Left lung (tissue), 10 donors: ENCODE measurements around the gene TRMT61A. TPM values are rescaled to one million over a fixed set of nuclear protein-coding genes. Genes with fewer than 3 reads are reported as not detected.
A peak's percentile ranks its signal among the peaks of the same experiment; 100 is the strongest.

Source experiments
- ATAC-seq: fragments of 200-7000 bp; cut with Tn5 transposase; one replicate; pipeline ENCODE4 v1.9.1; 2020; ENCODE audit warnings: moderate library complexity
- DNase-seq, 4 donors: peaks; one replicate each; pipeline ENCODE4 v3.0.0-alpha.2; 2013 to 2020
- H3K27ac ChIP-seq, 2 donors: fragments of 200-600 bp; sonication (generic) in 1 of 2; one replicate each; pipeline versions ENCODE4 v1.5.0 to v1.8.0; 2020 to 2021
- H3K27me3 ChIP-seq, 2 donors: fragments of 200-600 bp; sonication (generic) in 1 of 2; one replicate each; pipeline versions ENCODE4 v1.5.0 to v1.8.0; 2020 to 2021
- H3K36me3 ChIP-seq, 2 donors: fragments of 200-600 bp; sonication (generic) in 1 of 2; one replicate each; pipeline versions ENCODE4 v1.5.0 to v1.8.0; 2020 to 2021
- H3K4me1 ChIP-seq, 2 donors: fragments of 200-600 bp; one replicate each; pipeline ENCODE4 v1.8.0; 2021
- H3K4me3 ChIP-seq, 2 donors: fragments of 200-600 bp; sonication (generic) in 1 of 2; one replicate each; pipeline versions ENCODE4 v1.5.0 to v1.8.0; 2020 to 2021; ENCODE audit warnings: mild to moderate bottlenecking in 1 of 2
- H3K9me3 ChIP-seq, 2 donors: fragments of 200-600 bp; sonication (generic) in 1 of 2; one replicate each; pipeline versions ENCODE4 v1.5.0 to v1.8.0; 2020 to 2021
- CTCF ChIP-seq, 2 donors: fragments of 200-600 bp; sonication (generic) in 1 of 2; IDR thresholded peaks; one replicate each; pipeline versions ENCODE4 v1.5.0 to v1.8.0; 2021; ENCODE audit warnings: antibody characterized with exemption in 2 of 2
- intact Hi-C, 2 donors: fragments of 100-400 bp; cut with DNase I; formaldehyde crosslinking; loops; one replicate each; pipeline versions ENCODE4 v1.11.2 to v1.14.2; 2022
- polyA plus RNA-seq, 6 donors: library from polyadenylated mRNA; unstranded; fragments of 120-200 nt; gene quantifications; one replicate each; pipeline ENCODE4 v1.2.1, GENCODE V29; 2013; ENCODE audit not compliant: insufficient read length in 6 of 6
- total RNA-seq, 2 donors: library from RNA; stranded (reverse); fragmentation: NEBNext Ultra II Directional; extraction: Animal tissue kit (Norgen Biotek cat#: 25700); gene quantifications; one replicate each; pipeline ENCODE4 v1.2.1, GENCODE V29; 2021
- donor health status: DM: no; HTN: yes; CAD: no.
- donor health status: DM: no; HTN: no; CAD: no.

Gene TRMT61A
- total and polyA plus RNA-seq, 8 donors, result 6.0 to 12.6 (median 7.9) TPM

GRCh38 chr14:103556946-103557758 lies 28.2 kb downstream of the TRMT61A start:
- peaks cover 11 to 53% of the 10 kb centered on the region in 2 donors for H3K4me1 ChIP-seq
- H3K9me3 ChIP-seq, result no peaks in the 10 kb centered on the region
- no peak for ATAC-seq
- H3K36me3 ChIP-seq, result peaks cover 0 to 38% of the 10 kb centered on the region in 2 donors
- no peak overlapping the region for H3K4me3 ChIP-seq
- no peak overlapping the region for H3K27ac ChIP-seq
- TF ChIP-seq CTCF (IDR thresholded peaks at IDR 0.05), result no peak
- intact Hi-C loops, result no loop called here
- H3K27me3 ChIP-seq, result no peaks in the 10 kb centered on the region
- peak in 1 of 4 donors; percentile 43 for DNase-seq

GRCh38 chr14:103558071-103558882 lies 29.3 kb downstream of the TRMT61A start:
- ATAC-seq (no peak), DNase-seq (peak in 1 of 4 donors; percentile 31)
- no peaks in the 10 kb centered on the region for H3K27me3 ChIP-seq
- intact Hi-C loops, result no loop called here
- no peaks in the 10 kb centered on the region for H3K9me3 ChIP-seq
- no peak overlapping the region for H3K4me3 ChIP-seq
- peaks cover 0 to 38% of the 10 kb centered on the region in 2 donors for H3K36me3 ChIP-seq
- H3K27ac ChIP-seq, result no peak overlapping the region
- peaks cover 8 to 46% of the 10 kb centered on the region in 2 donors for H3K4me1 ChIP-seq
- no peak for TF ChIP-seq CTCF (IDR thresholded peaks at IDR 0.05)

GRCh38 chr14:103559766-103560165 lies 30.8 kb downstream of the TRMT61A start:
- no peak for ATAC-seq
- H3K27me3 ChIP-seq, result no peaks in the 10 kb centered on the region
- DNase-seq, result no peak
- no peak overlapping the region for H3K27ac ChIP-seq
- no peak for TF ChIP-seq CTCF (IDR thresholded peaks at IDR 0.05)
- peaks cover 17 to 60% of the 10 kb centered on the region in 2 donors for H3K4me1 ChIP-seq
- no peaks in the 10 kb centered on the region for H3K9me3 ChIP-seq
- intact Hi-C loops, result no loop called here
- H3K36me3 ChIP-seq, result peaks cover 0 to 35% of the 10 kb centered on the region in 2 donors
- no peak overlapping the region for H3K4me3 ChIP-seq

GRCh38 chr14:103560691-103561090 lies 31.7 kb downstream of the TRMT61A start:
- H3K27me3 ChIP-seq, result no peaks in the 10 kb centered on the region
- peak overlapping the region in 1 of 2 donors; percentile 97 for H3K27ac ChIP-seq
- ATAC-seq (no peak), DNase-seq (no peak)
- no peaks in the 10 kb centered on the region for H3K9me3 ChIP-seq
- peaks cover 17 to 68% of the 10 kb centered on the region in 2 donors for H3K4me1 ChIP-seq
- TF ChIP-seq CTCF (IDR thresholded peaks at IDR 0.05), result no peak
- peaks cover 0 to 32% of the 10 kb centered on the region in 2 donors for H3K36me3 ChIP-seq
- intact Hi-C loops, result no loop called here
- H3K4me3 ChIP-seq, result peak overlapping the region in 1 of 2 donors; percentile 81
